GM19324 (cell line): ENCODE measurements around the gene SAPCD2.
A peak's percentile ranks its signal among the peaks of the same experiment; 100 is the strongest.

Source experiments
- ATAC-seq: cut with Tn5 transposase; IDR thresholded peaks from one replicate; pipeline ENCODE4 v1.9.1; 2021; ENCODE audit warnings: mild to moderate bottlenecking, moderate library complexity; ENCODE audit not compliant: unreplicated experiment, low FRiP score

Gene SAPCD2

GRCh38 chr9:137082925-137083290 is 12.6 kb upstream of the SAPCD2 start:
- ATAC-seq: no peak

GRCh38 chr9:137082222-137082924 is 12.0 kb upstream of the SAPCD2 start:
- ATAC-seq: no peak

- ATAC-seq: no peak
Observed at GRCh38 chr9:137080260-137081122, 10.1 kb upstream of the SAPCD2 start.

- ATAC-seq: no peak
Observed at GRCh38 chr9:137079401-137079787, 9.0 kb upstream of the SAPCD2 start.

GRCh38 chr9:137078701-137079400 is 8.5 kb upstream of the SAPCD2 start:
- no peak for ATAC-seq

- peak; percentile 14 for ATAC-seq
Observed at GRCh38 chr9:137077758-137078693, 7.7 kb upstream of the SAPCD2 start.

GRCh38 chr9:137077010-137077747 is 6.8 kb upstream of the SAPCD2 start, which contains the start of gene UAP1L1:
Gene UAP1L1 (plus strand): TSS chr9:137077517. CDS start chr9:137077533, 16 bp downstream.
- ATAC-seq: peak; percentile 42

- ATAC-seq: no peak
Observed at GRCh38 chr9:137076636-137077009, 6.3 kb upstream of the SAPCD2 start.

GRCh38 chr9:137075275-137075775 is 5.0 kb upstream of the SAPCD2 start:
- no peak for ATAC-seq

GRCh38 chr9:137074657-137075274 is 4.4 kb upstream of the SAPCD2 start:
- no peak for ATAC-seq

GRCh38 chr9:137073992-137074399 is 3.6 kb upstream of the SAPCD2 start:
- no peak for ATAC-seq

- no peak for ATAC-seq
Observed at GRCh38 chr9:137071282-137071681, 925 bp upstream of the SAPCD2 start.

GRCh38 chr9:137070906-137071275 is 534 bp upstream of the SAPCD2 start:
- ATAC-seq: no peak

- no peak for ATAC-seq
Observed at GRCh38 chr9:137069508-137070091, 757 bp downstream of the SAPCD2 start.

- ATAC-seq: no peak
Observed at GRCh38 chr9:137068539-137069507, 1.5 kb downstream of the SAPCD2 start.

- no peak for ATAC-seq
Observed at GRCh38 chr9:137067860-137068538, 2.4 kb downstream of the SAPCD2 start.
